ENCODE data around the gene TENM3.
"Not testable (repeated sequence)": the region's sequence is repeated elsewhere in the genome, so short reads cannot be mapped to it uniquely, and the experiment has no call there.

Gene TENM3

GRCh38 chr4:182804131-182804530 lies 560.9 kb downstream of the TENM3 start:
- DNase-seq, result no peak

- DNase-seq, result no peak
Observed at GRCh38 chr4:182805321-182805720, 562.1 kb downstream of the TENM3 start.

GRCh38 chr4:182805750-182806149 lies 562.5 kb downstream of the TENM3 start:
- DNase-seq, result no peak

GRCh38 chr4:182806259-182807252 lies 563.4 kb downstream of the TENM3 start:
- DNase-seq, result peak; percentile 64

GRCh38 chr4:182807346-182807745 lies 564.1 kb downstream of the TENM3 start:
- no peak for DNase-seq

- DNase-seq, result no peak
Observed at GRCh38 chr4:182807767-182808548, 564.8 kb downstream of the TENM3 start.

GRCh38 chr4:182808673-182809416 lies 565.6 kb downstream of the TENM3 start:
- peak; percentile 42 for DNase-seq

- no peak for DNase-seq
Observed at GRCh38 chr4:182809417-182810102, 566.4 kb downstream of the TENM3 start.

GRCh38 chr4:182810103-182810615 lies 567.0 kb downstream of the TENM3 start:
- no peak for DNase-seq

GRCh38 chr4:182812916-182813315 lies 569.7 kb downstream of the TENM3 start:
- DNase-seq, result no peak

GRCh38 chr4:182814065-182814464 lies 570.9 kb downstream of the TENM3 start:
- DNase-seq, result not testable (repeated sequence)

GRCh38 chr4:182818926-182819730 lies 575.9 kb downstream of the TENM3 start:
- no peak for DNase-seq

- no peak for DNase-seq
Observed at GRCh38 chr4:182819751-182820150, 576.5 kb downstream of the TENM3 start.

- DNase-seq, result no peak
Observed at GRCh38 chr4:182822554-182822953, 579.4 kb downstream of the TENM3 start.

- DNase-seq, result no peak
Observed at GRCh38 chr4:182823576-182823975, 580.4 kb downstream of the TENM3 start.

GRCh38 chr4:182825003-182825402 lies 581.8 kb downstream of the TENM3 start:
- DNase-seq, result no peak

GRCh38 chr4:182825786-182826185 lies 582.6 kb downstream of the TENM3 start:
- no peak for DNase-seq

- no peak for DNase-seq
Observed at GRCh38 chr4:182826391-182826790, 583.2 kb downstream of the TENM3 start.

GRCh38 chr4:182827166-182827565 lies 584.0 kb downstream of the TENM3 start:
- no peak for DNase-seq

- DNase-seq, result no peak
Observed at GRCh38 chr4:182827954-182828353, 584.8 kb downstream of the TENM3 start.

- no peak for DNase-seq
Observed at GRCh38 chr4:182828360-182829025, 585.3 kb downstream of the TENM3 start.
